HEK293T (cell line): ENCODE results near the gene CDH13.

Experiments
- ARNT ChIP-seq: fragments of 450-650 bp; IDR thresholded peaks from 2 replicates; pipeline ENCODE4 v1.6.1; 2017; ENCODE audit warnings: mild to moderate bottlenecking
- FOXK2 ChIP-seq: fragments of 450-650 bp; IDR thresholded peaks from 2 replicates; pipeline ENCODE4 v1.6.1; 2016; ENCODE audit warnings: mild to moderate bottlenecking
- FOXM1 ChIP-seq: fragments of 450-650 bp; IDR thresholded peaks from 2 replicates; pipeline ENCODE4 v1.6.1; 2017; ENCODE audit warnings: mild to moderate bottlenecking, borderline replicate concordance
- L3MBTL2 ChIP-seq: fragments of 450-650 bp; conservative IDR thresholded peaks from 2 replicates; pipeline ENCODE4 v1.6.1; 2016; ENCODE audit warnings: mild to moderate bottlenecking
- SP1 ChIP-seq: fragments of 450-650 bp; IDR thresholded peaks from 2 replicates; pipeline ENCODE4 v1.6.1; 2017
- SUZ12 ChIP-seq: fragments of 450-650 bp; IDR thresholded peaks from 2 replicates; pipeline ENCODE4 v1.6.1; 2016; ENCODE audit warnings: mild to moderate bottlenecking
- TARDBP ChIP-seq: fragments of 450-650 bp; IDR thresholded peaks from 2 replicates; pipeline ENCODE4 v1.6.1; 2016

GRCh38 chr16:83402967-83403366 is 776.2 kb downstream of the CDH13 start:
- no peak for TF ChIP-seq FOXM1
- no peak for TF ChIP-seq TARDBP
- TF ChIP-seq ARNT, result no peak
- TF ChIP-seq FOXK2, result no peak
- TF ChIP-seq SUZ12, result no peak
- TF ChIP-seq L3MBTL2, result no peak
- no peak for TF ChIP-seq SP1
